Caco-2 (cell line): ENCODE measurements around the gene KIFC3. TPM values are rescaled to one million over a fixed set of nuclear protein-coding genes. Genes with fewer than 3 reads are reported as not detected.
"Not testable (repeated sequence)": the region's sequence is repeated elsewhere in the genome, so short reads cannot be mapped to it uniquely, and the experiment has no call there.

ENCODE experiments used
- BruUV-seq: library from RNA; stranded (reverse); fragments of 400-500 nt; replicated peaks from 2 replicates; lab custom pipeline; 2021; lab: Mats Ljungman, UMichigan
- CTCF ChIA-PET: fragments of 300-600 bp; sonication (Branson Sonifier 250); formaldehyde crosslinking; loops from one replicate; lab custom pipeline; 2022; ENCODE audit warnings: antibody characterized with exemption; lab: Charles Lee
- POLR2A ChIA-PET: fragments of 300-600 bp; sonication (Branson Sonifier 250); formaldehyde crosslinking; loops from one replicate; lab custom pipeline; 2022; ENCODE audit warnings: antibody characterized with exemption; lab: Charles Lee
- DNase-seq, 2 experiments: peaks; one replicate each; pipeline versions ENCODE4 v3.0.0 to v3.0.0-alpha.2; 2020 to 2022
- H3K27me3 ChIP-seq: replicated peaks from 2 replicates; pipeline ENCODE4 v1.6.0; 2011; ENCODE audit warnings: low read length; ENCODE audit not compliant: control insufficient read depth, insufficient read depth
- H3K36me3 ChIP-seq: 2 replicates; pipeline ENCODE4 v1.5.1; 2011; ENCODE audit warnings: low read length; ENCODE audit not compliant: control insufficient read depth, insufficient read depth
- H3K4me1 ChIP-seq: fragments of 250-450 bp; sonication (Bioruptor Pico); 2 replicates; pipeline ENCODE4 v1.5.1; 2020; ENCODE audit warnings: mild to moderate bottlenecking
- H3K4me3 ChIP-seq: 2 replicates; pipeline ENCODE4 v1.5.1; 2011; ENCODE audit warnings: low read depth, mild to moderate bottlenecking, control low read depth, low read length
- H3K9me3 ChIP-seq: fragments of 250-450 bp; sonication (Bioruptor Pico); 2 replicates; pipeline ENCODE4 v1.5.1; 2020; ENCODE audit warnings: mild to moderate bottlenecking, moderate library complexity
- H3K27ac Mint-ChIP-seq: one replicate; pipeline ENCODE4 v1.8.0; 2022; ENCODE audit warnings: mixed read lengths; ENCODE audit not compliant: unreplicated experiment
- H3K27me3 Mint-ChIP-seq: one replicate; pipeline ENCODE4 v1.8.0; 2022; ENCODE audit warnings: mixed read lengths; ENCODE audit not compliant: insufficient read depth, unreplicated experiment
- H3K36me3 Mint-ChIP-seq: one replicate; pipeline ENCODE4 v1.8.0; 2022; ENCODE audit warnings: mild to moderate bottlenecking, mixed read lengths; ENCODE audit not compliant: insufficient read depth, unreplicated experiment
- H3K4me1 Mint-ChIP-seq: one replicate; pipeline ENCODE4 v1.8.0; 2022; ENCODE audit warnings: low read depth, mixed read lengths; ENCODE audit not compliant: unreplicated experiment
- H3K4me3 Mint-ChIP-seq: one replicate; pipeline ENCODE4 v1.8.0; 2022; ENCODE audit warnings: mild to moderate bottlenecking, moderate library complexity, mixed read lengths; ENCODE audit not compliant: unreplicated experiment
- H3K9me3 Mint-ChIP-seq: one replicate; pipeline ENCODE4 v1.8.0; 2022; ENCODE audit warnings: mixed read lengths; ENCODE audit not compliant: unreplicated experiment
- CTCF ChIP-seq, 2 experiments: fragments of 200-600 bp in 1 of 2; IDR thresholded peaks; 1 replicate in 1 of 2; 2 replicates in 1 of 2; pipeline versions ENCODE4 v1.5.1 to v1.8.0; 2011 to 2022; ENCODE audit warnings: antibody characterized with exemption in 1 of 2, control low read depth in 1 of 2, inconsistent platforms in 1 of 2, low read depth in 1 of 2, low read length in 1 of 2, mild to moderate bottlenecking in 1 of 2, moderate library complexity in 1 of 2; ENCODE audit not compliant: insufficient read depth in 1 of 2, severe bottlenecking in 1 of 2, unreplicated experiment in 1 of 2
- intact Hi-C: fragments of 100-400 bp; cut with micrococcal nuclease; formaldehyde crosslinking; loops from one replicate; pipeline ENCODE4 v1.10.0; 2022; ENCODE audit not compliant: unreplicated experiment
- total RNA-seq: library from RNA; stranded (reverse); gene quantifications from 2 replicates; pipeline ENCODE4 v1.2.3, GENCODE V29; 2022

Gene KIFC3
- total RNA-seq, 1 experiment from 2014 or later, result 103 TPM

DNA sequence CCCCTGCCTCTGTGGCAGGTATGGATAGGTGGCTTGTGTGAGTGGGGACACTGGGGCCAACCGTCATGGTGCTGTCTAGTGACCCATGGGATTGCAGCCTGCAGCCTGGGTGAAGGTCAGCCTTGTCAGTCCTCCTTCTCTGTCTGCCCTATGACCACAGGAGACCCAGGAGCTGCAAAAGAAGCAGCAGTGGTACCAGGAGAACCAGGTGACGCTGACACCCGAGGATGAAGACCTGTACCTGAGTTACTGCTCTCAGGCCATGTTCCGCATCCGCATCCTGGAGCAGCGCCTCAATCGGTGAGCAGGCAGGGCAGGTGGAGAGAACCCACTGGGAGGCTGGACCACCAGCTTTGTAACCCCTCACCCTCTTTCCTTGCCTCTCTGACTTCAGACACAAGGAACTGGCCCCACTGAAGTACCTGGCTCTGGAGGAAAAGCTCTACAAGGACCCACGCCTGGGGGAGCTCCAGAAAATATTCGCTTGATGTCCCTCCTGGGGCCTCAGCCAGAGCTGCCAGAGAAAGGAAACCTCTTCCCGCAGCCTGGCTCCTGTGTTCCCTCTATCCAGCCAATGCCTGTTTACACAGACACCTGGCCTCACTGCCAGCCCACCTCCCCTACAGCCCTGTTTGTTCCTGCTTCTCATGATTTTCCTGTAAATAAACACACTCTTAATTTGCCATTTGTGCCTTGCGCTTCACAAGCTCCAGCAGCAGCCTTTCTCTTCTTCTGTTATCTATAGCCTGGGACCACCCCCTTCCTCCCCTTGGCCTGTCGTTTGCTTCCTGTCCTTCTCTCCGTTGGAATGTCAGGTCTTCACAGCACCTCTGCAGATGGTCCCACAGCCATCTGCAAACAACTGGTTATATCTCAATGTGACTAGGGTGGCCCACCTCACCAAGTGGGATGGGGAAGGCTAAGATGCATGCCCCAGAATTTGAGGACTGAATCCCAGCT, 71.2 kb downstream of the KIFC3 start:
- H3K4me3 ChIP-seq, result no peak overlapping the region
- Mint-ChIP-seq H3K27ac (no peak overlapping the region), H3K27me3 (no peaks in the 10 kb centered on the region), H3K4me3 (no peak overlapping the region), H3K4me1 (peaks cover 2% of the 10 kb centered on the region), H3K9me3 (no peaks in the 10 kb centered on the region), H3K36me3 (peaks cover 15% of the 10 kb centered on the region)
- 0 out of 2 replicates have a peak, but pooled peaks cover 4% of the 10 kb centered on the region for H3K9me3 ChIP-seq
- no peaks in the 10 kb centered on the region for H3K27me3 ChIP-seq
- no peak for TF ChIP-seq CTCF (IDR thresholded peaks at IDR 0.05; ENCODE audit: insufficient read depth in 1 of 2, low read depth in 1 of 2, low read length in 1 of 2, severe bottlenecking in 1 of 2, unreplicated experiment in 1 of 2)
- DNase-seq, result peak in 1 of 2 experiments; percentile 31
- no TSS peak for BruUV-seq
- POLR2A ChIA-PET, result interaction anchor here (0.9 kb wide), 1 partner anchor 55 kb away, joined by 3 read pairs; no protein-coding TSS in a partner anchor
- H3K36me3 ChIP-seq, result no peaks in the 10 kb centered on the region
- peaks cover 4% of the 10 kb centered on the region; the same call in 1 of the 2 replicates for H3K4me1 ChIP-seq
- intact Hi-C loops, result no loop called here
- CTCF ChIA-PET, result interaction anchor here (0.9 kb wide), 1 partner anchor 63 kb away, joined by 4 read pairs; the partner anchor contains the start of gene ADGRG3

DNA sequence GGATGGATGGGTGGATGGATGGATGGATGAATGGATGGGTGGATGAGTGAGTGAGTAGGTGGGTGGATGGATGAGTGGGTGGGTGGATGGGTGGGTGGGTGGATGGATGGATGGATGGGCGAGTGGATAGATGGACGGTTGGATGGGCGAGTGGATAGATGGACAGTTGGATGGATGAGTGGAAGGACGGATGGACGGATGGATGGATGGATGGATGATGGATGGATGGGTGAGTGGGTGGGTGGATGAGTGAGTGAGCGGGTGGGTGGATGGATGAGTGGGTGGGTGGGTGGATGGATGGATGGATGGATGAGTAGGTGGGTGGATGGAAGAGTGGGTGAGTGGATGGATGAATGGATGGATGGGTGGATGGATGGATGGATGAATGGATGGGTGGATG, 72.4 kb downstream of the KIFC3 start:
- POLR2A ChIA-PET, CTCF ChIA-PET, H3K9me3 Mint-ChIP-seq, H3K27ac Mint-ChIP-seq, H3K4me3 ChIP-seq, H3K27me3 ChIP-seq, H3K36me3 ChIP-seq, DNase-seq, H3K36me3 Mint-ChIP-seq, intact Hi-C loops, H3K4me1 Mint-ChIP-seq, H3K9me3 ChIP-seq, H3K27me3 Mint-ChIP-seq, H3K4me3 Mint-ChIP-seq, H3K4me1 ChIP-seq, BruUV-seq: not testable (repeated sequence)

DNA sequence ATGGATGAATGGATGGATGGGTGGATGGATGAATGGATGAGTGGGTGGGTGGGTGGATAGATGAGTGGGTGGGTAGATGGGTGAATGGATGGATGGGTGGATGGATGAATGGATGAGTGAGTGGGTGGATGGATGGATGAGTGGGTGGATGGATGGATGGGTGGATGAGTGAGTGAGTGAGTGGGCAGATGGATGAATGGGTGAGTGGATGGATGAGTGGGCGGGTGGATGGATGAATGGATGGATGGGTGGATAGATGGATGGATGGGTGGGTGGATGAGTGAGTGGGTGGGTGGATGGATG, 73.2 kb downstream of the KIFC3 start:
- no peaks in the 10 kb centered on the region for H3K36me3 ChIP-seq
- no peak for TF ChIP-seq CTCF (IDR thresholded peaks at IDR 0.05; ENCODE audit: insufficient read depth in 1 of 2, low read depth in 1 of 2, low read length in 1 of 2, severe bottlenecking in 1 of 2, unreplicated experiment in 1 of 2)
- no peaks in the 10 kb centered on the region for H3K27me3 ChIP-seq
- Mint-ChIP-seq H3K27ac (no peak overlapping the region), H3K27me3 (no peaks in the 10 kb centered on the region), H3K36me3 (no peaks in the 10 kb centered on the region), H3K9me3 (no peaks in the 10 kb centered on the region), H3K4me1 (no peaks in the 10 kb centered on the region), H3K4me3 (no peak overlapping the region)
- BruUV-seq, result no TSS peak
- no peak for DNase-seq
- H3K4me1 ChIP-seq, result peaks cover under 1% of the 10 kb centered on the region; the same call in 1 of the 2 replicates
- ChIA-PET CTCF (no interaction called here), POLR2A (no interaction called here)
- intact Hi-C loops, result no loop called here
- H3K9me3 ChIP-seq, result 0 out of 2 replicates have a peak, but pooled peaks cover 4% of the 10 kb centered on the region
- no peak overlapping the region for H3K4me3 ChIP-seq
